Measurements from ENCODE around the gene ZNF772. TPM values are rescaled to one million over a fixed set of nuclear protein-coding genes. Genes with fewer than 3 reads are reported as not detected.
"Not testable (repeated sequence)": the region's sequence is repeated elsewhere in the genome, so short reads cannot be mapped to it uniquely, and the experiment has no call there.

ZNF772 gene
- 10 to 100 TPM in 8 of 12 donors, 1 to 10 TPM in 2, not detected in 2; 9.2 to 17.3 (median 11.2) TPM for polyA plus RNA-seq (ENCODE audit: insufficient read length in 12 of 12)
- long read RNA-seq, donor 1, partial matches to known transcripts: 0 of 1 reads
- long read RNA-seq, donor 1, other reads (novel, unspliced or antisense): 0 of 1 reads
- long read RNA-seq, donor 2, partial matches to known transcripts: 0 of 2 reads
- long read RNA-seq, donor 2, other reads (novel, unspliced or antisense): 0 of 2 reads
- long read RNA-seq, donor 3: 0 reads
- long read RNA-seq, donor 4, partial matches to known transcripts: 0 of 1 reads
- long read RNA-seq, donor 4, other reads (novel, unspliced or antisense): 0 of 1 reads
- long read RNA-seq, donor 5, partial matches to known transcripts: 13 of 14 reads
- long read RNA-seq, donor 5, other reads (novel, unspliced or antisense): 0 of 14 reads
- long read RNA-seq, donor 6: 0 reads
- long read RNA-seq, donor 7, full-length matches to known transcripts: 4 of 4 reads
- long read RNA-seq, donor 7, partial matches to known transcripts: 0 of 4 reads
- long read RNA-seq, donor 7, other reads (novel, unspliced or antisense): 0 of 4 reads
- long read RNA-seq, donor 8, partial matches to known transcripts: 0 of 2 reads
- long read RNA-seq, donor 8, other reads (novel, unspliced or antisense): 0 of 2 reads
- long read RNA-seq, donor 9: 0 reads
- long read RNA-seq, donor 10, partial matches to known transcripts: 0 of 1 reads
- long read RNA-seq, donor 10, other reads (novel, unspliced or antisense): 0 of 1 reads
- long read RNA-seq, donor 11: 0 reads

GRCh38 chr19:57477191-57478008 lies at the start of gene ZNF772:
Gene ZNF772, minus strand, starts transcription at chr19:57477566. Its CDS starts 257 bp downstream, at chr19:57477309.
- peak; percentile 94 for DNase-seq

DNA sequence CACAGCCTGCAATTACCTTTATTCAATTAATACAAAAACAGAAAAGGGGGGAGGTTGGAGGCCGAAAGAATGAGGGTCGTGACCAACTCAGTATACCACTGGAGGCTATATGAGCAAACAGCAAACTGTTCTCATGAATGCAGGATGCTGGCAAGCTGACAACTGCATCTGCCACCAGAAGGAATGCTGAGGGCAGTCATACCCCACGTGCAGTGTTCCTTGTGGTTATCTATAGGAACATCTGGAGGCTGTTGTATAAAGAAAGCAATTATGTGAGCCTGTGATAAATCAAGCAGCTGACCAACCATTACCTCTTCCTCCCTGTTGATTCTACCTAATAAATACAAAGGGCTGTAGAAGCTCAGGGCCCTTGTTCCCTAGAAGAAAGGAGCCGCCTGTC lies 40.7 kb upstream of the ZNF772 start:
- DNase-seq: not testable (repeated sequence)

DNA sequence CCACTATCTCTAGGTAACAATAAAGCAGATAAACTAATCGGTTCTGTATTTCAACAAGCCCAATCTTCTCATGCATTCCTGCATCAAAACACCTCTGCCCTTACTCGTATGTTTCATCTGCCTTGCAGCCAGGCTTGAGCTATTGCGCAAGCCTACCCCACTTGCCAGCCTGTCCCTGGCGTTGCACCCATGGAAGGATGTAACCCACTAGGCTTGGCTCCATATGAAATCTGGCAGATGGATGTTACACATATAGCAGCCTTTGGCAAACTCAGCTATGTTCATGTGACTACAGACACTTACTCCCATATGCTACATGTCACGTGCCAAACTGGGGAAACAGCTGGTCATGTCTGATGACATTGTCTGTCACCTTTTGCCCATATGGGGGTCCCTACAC lies 37.9 kb upstream of the ZNF772 start:
- DNase-seq: no peak

GRCh38 chr19:57512845-57513244 lies 35.5 kb upstream of the ZNF772 start:
- no peak for DNase-seq

DNA sequence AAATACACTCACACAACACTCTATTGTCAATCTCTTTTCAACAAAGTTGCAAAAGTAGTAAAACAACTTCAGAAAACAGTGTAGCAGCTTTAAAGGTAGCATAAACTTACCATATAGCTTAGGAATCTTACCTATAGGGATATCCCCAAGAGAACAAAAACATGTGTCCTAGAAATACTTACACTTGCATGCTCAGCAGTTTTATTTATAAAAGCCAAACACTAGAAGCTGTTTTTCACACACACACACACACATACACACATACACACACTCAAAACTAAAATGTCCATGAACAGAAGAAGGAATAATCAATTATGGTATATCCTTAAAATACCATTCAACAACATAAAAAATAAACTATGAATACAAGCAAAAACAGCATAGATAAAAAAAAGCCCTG lies 34.1 kb upstream of the ZNF772 start:
- no peak for DNase-seq

- no peak for DNase-seq
Observed at GRCh38 chr19:57506163-57506562, 28.8 kb upstream of the ZNF772 start.

DNA sequence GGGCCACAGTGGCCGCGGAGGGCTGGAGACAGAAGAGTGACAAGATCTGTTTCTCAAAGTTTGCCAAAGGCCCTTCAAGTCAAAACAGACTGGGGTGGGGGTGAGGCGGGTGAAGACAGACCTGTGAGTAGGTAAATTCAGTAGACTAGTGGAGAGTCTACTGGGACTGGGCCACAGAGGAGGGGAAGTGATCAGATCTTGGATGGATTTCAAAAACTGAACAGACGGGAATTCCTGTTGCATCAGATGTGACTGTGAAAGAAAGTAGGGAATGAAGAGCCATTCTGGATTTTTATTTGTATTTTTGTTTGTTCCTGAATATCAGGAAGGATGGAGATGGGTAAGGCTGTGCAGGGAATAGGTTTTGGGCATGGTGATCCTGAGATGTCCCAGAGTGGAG lies 23.0 kb upstream of the ZNF772 start:
- DNase-seq: not testable (repeated sequence)

DNA sequence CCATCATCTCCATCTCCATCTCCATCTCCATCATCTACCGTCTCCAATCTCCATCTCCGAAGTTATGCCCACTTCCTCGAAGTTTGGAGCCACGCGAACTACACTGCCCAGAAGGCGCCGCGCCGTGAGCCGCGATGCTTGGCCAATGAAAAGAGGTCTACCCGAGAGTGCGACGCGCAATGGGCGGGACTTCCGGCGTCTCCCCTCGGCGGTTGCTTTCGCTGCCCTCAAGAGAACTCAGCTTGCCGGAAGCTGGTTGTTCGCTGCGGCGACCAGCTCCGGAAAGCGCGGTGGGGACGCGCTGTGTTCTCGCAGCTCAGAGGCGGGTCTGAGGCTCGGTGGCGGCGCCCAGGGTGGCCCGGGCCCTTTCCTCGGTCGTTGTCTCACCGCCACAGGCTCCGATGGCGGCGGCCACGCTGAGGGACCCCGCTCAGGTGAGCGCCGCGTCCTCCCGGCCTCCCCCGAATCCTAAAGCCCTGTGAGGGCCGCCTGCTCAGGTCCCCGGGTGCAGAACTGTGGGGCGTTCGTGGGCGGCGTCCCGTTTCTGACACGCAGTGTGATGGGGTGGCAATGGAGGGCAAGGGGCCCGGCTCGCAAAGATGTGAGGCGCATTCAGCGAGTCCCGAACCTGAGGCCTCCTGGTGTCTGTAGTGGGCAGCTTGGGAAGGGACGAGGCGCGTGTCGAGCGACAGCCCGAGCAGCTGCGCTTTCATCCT lies 22.5 kb upstream of the ZNF772 start, which contains the start of gene ZNF773:
Gene ZNF773 (plus strand): TSS at position 259 of the 716 bp plus-strand sequence. CDS start 143 bp downstream, at position 402.
- peak; percentile 97 for DNase-seq

- DNase-seq: not testable (repeated sequence)
Observed at GRCh38 chr19:57499332-57499679, 21.9 kb upstream of the ZNF772 start.

- DNase-seq: not testable (repeated sequence)
Observed at GRCh38 chr19:57488299-57488644, 10.9 kb upstream of the ZNF772 start.

DNA sequence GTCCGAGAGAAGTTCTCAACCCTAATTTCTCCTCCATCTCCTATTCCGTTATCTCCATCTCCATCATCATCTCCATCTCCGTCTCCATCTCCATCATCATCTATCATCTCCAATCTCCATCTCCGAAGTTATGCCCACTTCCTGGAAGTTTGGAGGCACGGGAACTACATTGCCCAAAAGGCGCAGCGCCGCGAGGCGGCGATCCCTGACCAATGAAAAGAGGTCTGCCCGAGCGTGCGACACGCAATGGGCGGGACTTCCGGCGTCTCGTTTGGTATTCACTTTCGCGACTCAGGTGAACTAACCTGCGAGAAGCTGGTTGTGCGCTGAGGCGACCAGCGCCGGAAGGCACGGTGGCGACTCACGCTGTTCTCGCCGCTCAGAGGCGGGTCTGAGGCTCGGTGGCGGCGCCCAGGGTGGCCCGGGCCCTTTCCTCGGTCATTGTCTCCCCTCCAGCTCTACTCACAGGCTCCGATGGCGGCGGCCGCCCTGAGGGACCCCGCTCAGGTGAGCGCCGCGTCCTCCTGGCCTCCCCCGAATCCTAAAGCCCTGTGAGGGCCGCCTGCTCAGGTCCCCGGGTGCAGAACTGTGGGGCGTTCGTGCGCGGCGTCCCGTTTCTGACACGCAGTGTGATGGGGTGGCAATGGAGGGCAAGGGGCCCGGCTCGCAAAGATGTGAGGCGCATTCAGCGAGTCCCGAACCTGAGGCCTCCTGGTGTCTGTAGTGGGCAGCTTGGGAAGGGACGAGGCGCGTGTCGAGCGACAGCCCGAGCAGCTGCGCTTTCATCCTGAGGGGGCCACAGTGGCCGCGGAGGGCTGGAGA lies 10.3 kb upstream of the ZNF772 start, which contains the start of gene ZNF419:
Gene ZNF419 (plus strand): TSS at position 274 of the 822 bp plus-strand sequence. CDS start 201 bp downstream, at position 475.
- peak; percentile 94 for DNase-seq

- no peak for DNase-seq
Observed at GRCh38 chr19:57473646-57474045, 3.7 kb downstream of the ZNF772 start.

DNA sequence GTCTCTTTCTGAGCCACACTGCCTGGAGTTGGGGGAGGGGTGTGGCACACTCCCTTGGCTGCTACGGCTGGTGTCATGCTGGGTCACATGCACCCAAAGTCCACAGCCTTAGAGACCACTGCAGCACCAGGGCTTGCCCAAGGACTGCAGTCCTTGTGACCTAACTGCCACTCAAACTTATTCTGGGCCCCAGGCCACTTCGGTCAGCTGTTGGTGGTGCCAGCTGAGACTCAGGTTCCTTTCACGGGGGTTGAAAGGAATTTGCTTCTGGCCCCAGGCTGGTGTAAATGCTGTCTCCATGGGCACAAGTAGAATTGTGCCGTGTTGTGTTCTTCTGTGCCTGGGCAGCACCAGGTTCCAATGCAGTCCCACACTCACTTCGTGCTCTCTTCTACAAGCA lies 10.9 kb downstream of the ZNF772 start:
- DNase-seq: no peak

DNA sequence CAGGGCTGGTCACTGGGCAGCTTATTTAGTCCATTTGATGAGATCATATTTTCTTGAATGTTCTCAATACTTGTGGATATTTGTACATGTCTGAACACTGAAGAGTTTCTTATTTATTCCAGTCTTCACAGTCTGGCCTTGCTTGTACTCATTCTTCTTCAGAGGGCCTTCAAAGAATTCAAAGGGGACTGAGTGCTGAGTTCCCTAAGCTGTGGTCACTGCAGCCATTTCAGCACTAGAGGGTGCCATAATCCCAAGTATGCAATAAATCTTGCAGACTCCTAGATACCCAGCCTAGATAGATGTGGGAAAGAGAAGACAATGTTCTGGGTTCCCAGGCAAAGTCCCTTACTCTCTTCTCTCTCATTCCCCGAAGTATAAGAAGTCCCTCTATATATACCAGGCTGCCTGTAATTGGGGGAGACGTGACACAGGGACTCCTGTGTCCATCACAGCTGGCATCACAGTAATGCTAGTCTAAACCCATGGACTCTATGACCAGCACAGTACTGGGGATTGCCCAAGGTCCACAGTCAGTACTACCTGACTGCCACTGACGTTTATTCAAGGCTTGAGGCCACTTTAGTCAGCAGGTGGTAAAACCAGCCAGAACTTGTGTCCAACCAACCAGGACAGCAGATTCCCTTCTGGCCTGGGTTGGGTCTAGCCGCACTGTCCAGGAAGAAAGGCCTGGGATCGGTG lies 11.5 kb downstream of the ZNF772 start:
- DNase-seq: no peak

DNA sequence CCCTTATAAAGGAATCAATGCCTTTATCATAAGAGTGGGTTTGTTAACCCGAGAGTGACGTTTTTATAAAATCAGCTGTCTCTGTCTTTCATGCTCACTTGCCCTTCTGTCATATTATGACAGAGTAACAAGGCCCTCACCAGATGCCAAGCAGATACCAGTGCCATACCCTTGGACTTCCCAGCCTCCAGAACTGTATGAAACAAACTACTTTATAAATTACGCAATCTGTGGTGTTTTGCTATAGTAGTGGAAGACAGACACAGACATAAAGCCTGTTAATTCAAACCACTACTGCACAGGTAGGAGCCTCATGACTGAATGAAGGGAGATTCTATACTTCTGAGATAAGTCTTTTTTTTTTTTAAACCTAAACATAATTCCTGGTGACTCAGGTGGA lies 25.1 kb downstream of the ZNF772 start:
- no peak for DNase-seq

DNA sequence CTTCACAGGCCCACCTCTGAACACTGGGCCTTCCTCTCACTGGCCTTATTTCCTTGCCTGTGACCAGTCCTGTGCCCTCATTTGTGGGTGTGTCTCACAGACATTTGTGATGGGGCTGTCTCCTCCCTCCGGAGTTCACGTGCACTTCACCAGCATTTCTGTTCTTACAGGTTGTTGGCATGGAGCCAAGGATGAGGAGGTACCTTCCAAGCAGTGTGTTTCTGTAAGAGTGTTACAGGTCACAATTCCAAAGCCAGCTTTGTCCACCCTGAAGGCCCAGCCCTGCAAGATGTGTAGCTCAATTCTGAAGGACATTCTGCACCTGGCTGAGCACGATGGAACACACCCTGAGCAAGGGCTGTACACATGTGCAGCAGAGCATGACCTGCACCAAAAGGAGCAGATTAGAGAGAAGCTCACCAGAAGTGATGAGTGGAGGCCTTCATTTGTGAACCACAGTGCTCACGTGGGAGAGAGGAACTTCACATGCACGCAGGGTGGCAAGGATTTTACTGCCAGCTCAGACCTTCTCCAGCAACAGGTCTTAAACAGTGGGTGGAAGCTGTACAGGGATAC lies 34.2 kb downstream of the ZNF772 start:
- DNase-seq: no peak

DNA sequence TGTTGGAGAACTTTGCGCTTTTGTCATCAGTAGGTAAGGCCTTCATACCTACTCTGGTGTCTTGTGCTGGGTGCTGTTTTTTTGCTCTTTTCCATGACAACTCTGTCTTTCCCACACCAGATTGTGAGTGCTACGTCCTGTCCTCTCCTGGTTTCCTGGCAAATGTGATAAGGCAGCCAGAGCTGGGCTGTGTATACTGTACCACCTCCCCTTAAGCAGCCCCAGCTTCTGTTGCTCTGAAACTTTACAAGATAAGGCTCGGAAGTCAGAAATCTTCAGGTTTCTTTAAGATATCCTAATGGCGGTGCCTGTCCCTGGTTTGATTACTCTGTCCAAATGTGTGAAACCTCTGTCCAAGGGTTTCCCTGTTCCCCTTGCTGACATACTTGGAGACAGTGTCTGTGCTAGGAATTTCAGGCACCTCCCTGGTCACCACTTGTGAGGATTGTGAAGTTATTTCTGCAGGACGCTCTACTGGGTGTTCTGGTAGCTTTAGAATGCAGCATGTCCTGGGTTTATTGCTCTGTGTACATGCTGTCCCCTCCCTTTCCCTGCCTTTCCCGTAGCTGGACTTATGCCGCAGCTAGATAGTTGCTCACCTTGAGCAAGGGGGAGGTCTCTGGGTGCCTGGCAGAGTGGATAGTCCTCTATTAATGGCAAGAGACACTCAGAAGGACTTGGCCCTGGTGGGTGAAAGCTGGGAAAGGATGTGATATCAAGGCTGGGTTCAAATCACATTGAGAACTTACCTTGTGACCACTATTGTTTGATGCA lies 35.2 kb downstream of the ZNF772 start:
- no peak for DNase-seq

DNA sequence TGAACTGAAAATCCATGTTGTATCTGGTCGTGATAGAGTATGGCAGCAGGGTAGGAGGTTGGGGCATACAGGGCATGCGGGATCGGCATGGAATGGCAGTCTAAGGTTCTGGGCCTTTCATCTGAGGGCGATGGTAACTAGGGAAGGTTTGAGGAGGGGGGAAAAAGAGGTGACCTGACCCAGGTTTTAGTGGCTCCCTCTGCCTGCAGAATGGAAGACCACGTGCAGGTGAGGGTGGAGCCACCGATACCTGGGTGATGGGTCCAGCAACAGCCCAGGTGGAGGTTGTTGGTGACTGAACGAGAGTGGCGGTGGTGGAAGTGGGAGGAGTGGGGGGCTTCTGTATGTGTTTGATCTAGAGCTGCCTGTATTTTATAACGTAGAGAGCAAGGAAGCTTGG lies 38.4 kb downstream of the ZNF772 start:
- DNase-seq: no peak

GRCh38 chr19:57437931-57438330 lies 39.4 kb downstream of the ZNF772 start:
- DNase-seq: no peak

All from muscle of arm (tissue), 14 donors.